ENCODE data around the gene TSHR. TPM values are rescaled to one million over a fixed set of nuclear protein-coding genes. Genes with fewer than 3 reads are reported as not detected.

The TSHR gene
- total RNA-seq, 3 donors from 2014 or later: 0.60 TPM; not detected in 2

DNA sequence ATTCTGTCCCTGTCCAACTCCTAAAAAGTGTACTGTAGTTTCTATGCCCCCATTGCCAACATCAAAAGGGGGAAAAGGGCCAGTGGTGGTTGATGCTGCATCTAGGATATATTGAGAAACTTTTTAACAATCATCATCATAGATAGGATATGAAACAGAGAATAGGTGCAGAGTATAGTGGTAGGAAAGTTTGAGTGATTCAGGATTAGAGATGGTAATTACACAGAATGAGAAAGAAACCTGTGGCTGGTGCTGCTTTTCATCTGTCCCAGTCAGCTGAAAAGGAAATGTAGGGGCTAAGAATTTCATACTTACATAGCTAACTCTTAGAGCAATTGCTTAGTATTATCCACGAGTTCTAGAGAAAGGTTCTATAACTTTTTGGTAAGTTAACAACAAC lies 197.8 kb downstream of the TSHR start:
- ATAC-seq (no peak), DNase-seq (no peak)
- Histone ChIP-seq H3K9me3 (no peaks in the 10 kb centered on the region), H3K4me3 (no peak overlapping the region), H3K4me1 (ENCODE audit: low read depth) (no peaks in the 10 kb centered on the region), H3K36me3 (ENCODE audit: low read depth) (no peaks in the 10 kb centered on the region)
- TF ChIP-seq, protein P1, sequence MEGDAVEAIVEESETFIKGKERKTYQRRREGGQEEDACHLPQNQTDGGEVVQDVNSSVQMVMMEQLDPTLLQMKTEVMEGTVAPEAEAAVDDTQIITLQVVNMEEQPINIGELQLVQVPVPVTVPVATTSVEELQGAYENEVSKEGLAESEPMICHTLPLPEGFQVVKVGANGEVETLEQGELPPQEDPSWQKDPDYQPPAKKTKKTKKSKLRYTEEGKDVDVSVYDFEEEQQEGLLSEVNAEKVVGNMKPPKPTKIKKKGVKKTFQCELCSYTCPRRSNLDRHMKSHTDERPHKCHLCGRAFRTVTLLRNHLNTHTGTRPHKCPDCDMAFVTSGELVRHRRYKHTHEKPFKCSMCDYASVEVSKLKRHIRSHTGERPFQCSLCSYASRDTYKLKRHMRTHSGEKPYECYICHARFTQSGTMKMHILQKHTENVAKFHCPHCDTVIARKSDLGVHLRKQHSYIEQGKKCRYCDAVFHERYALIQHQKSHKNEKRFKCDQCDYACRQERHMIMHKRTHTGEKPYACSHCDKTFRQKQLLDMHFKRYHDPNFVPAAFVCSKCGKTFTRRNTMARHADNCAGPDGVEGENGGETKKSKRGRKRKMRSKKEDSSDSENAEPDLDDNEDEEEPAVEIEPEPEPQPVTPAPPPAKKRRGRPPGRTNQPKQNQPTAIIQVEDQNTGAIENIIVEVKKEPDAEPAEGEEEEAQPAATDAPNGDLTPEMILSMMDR (IDR thresholded peaks at IDR 0.05): no peak
- intact Hi-C loops (cut with DNase I, micrococcal nuclease): no loop called here

DNA sequence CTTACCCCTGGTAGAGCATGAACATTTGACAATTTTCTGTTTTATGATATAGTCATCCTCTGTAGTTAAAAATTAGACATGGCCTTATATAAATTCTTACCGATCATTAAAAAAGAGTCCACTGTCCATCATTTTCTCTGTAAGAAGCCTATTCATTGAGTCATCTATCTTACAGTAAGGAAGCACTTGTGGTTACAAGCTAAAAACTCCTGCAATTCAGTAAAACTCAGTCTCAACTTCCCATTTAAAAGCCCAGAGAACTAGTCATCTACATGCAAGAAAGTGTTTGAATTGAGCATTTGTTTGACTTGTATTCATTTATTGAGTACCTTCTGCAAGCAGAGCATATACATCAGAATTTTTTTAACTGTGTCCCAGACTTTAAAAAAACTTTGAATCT lies 202.0 kb downstream of the TSHR start:
- TF ChIP-seq, protein P1 (IDR thresholded peaks at IDR 0.05): no peak
- no peaks in the 10 kb centered on the region for H3K9me3 ChIP-seq
- H3K4me1 ChIP-seq (ENCODE audit: low read depth): no peaks in the 10 kb centered on the region
- H3K36me3 ChIP-seq (ENCODE audit: low read depth): no peaks in the 10 kb centered on the region
- DNase-seq: no peak
- intact Hi-C loops (cut with DNase I, micrococcal nuclease): no loop called here
- H3K4me3 ChIP-seq: no peak overlapping the region
- ATAC-seq: no peak

DNA sequence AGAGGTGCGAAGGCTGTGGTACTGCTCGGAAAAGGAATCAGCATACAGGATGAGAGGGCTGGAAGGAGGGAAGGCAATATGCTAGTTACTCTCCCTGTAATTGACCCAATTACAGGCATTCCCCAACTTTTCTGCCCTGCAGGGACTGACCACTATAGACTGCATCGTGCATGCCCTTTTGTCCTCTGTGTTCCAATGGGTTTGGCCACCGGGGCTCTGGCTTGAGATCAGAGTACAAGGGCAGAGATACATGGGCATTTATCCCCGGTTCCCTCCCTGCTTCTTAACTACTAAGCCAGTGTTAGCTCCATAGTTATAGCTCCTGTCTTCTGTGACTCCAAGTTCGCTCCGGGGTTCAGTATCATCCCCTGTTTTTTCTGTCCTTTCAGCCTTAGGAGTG lies 205.7 kb downstream of the TSHR start:
- no peaks in the 10 kb centered on the region for H3K36me3 ChIP-seq (ENCODE audit: low read depth)
- DNase-seq: no peak
- intact Hi-C loops (cut with DNase I, micrococcal nuclease): loop anchor here (10.0 kb wide), 1 partner anchor 166 kb away; no protein-coding TSS in a partner anchor

DNA sequence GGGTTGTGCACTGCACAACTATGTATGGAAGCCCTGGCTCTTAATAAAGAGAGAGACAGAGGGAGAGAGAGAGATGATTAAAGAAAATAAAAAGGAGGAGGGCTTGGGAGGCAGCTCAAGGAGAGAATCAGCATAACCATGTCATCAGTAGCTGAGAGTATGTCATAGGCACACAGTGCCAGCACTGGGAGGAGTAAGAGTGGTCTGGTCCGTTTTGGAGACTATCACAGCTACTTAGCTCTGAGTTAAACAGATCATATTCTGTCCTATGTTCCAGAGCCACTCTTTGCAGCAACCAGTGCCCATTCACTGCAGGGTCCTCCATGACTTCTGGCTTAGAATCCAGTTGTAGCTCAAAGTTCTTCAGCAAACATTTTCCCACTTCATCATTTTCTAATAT lies 206.3 kb downstream of the TSHR start:
- DNase-seq (no peak), ATAC-seq (no peak)
- TF ChIP-seq, protein P1 (IDR thresholded peaks at IDR 0.05): no peak
- intact Hi-C loops (cut with DNase I, micrococcal nuclease): loop anchor here (10.0 kb wide), 1 partner anchor 167 kb away; no protein-coding TSS in a partner anchor
- no peaks in the 10 kb centered on the region for H3K36me3 ChIP-seq (ENCODE audit: low read depth)
- H3K4me1 ChIP-seq (ENCODE audit: low read depth): no peaks in the 10 kb centered on the region
- H3K4me3 ChIP-seq: no peak overlapping the region
- H3K9me3 ChIP-seq: no peaks in the 10 kb centered on the region

More for the DNA sequence above, 205.7 kb downstream of the TSHR start:
- ATAC-seq: no peak
- Histone ChIP-seq H3K4me1 (ENCODE audit: low read depth) (no peaks in the 10 kb centered on the region), H3K9me3 (no peaks in the 10 kb centered on the region), H3K4me3 (no peak overlapping the region)
- TF ChIP-seq, protein P1 (IDR thresholded peaks at IDR 0.05): no peak

DNA sequence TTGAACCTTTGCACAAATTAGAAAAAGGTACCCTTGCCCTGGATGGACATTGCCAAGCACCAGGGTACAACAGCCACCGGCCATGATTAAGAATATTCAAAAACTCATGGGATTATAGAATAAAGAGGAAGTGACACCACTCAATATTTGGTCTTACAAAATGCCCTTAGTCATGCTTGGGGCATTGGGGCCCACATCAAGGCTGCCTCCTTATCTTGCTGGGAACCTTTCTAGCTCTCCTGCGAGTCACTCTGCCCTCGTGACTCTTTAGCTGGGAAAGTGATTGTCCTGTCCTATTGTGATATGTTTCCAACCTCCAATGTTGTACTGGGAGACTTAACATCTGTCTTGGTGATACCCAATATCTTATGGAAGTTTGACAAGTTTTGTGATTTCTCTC lies 207.5 kb downstream of the TSHR start:
- no peak for ATAC-seq
- intact Hi-C loops (cut with DNase I, micrococcal nuclease): loop anchor here (10.0 kb wide), 1 partner anchor 168 kb away; no protein-coding TSS in a partner anchor
- no peaks in the 10 kb centered on the region for H3K9me3 ChIP-seq

More for the DNA sequence above, 207.5 kb downstream of the TSHR start:
- Histone ChIP-seq H3K4me1 (ENCODE audit: low read depth) (no peaks in the 10 kb centered on the region), H3K4me3 (no peak overlapping the region), H3K36me3 (ENCODE audit: low read depth) (no peaks in the 10 kb centered on the region)
- no peak for DNase-seq
- TF ChIP-seq, protein P1 (IDR thresholded peaks at IDR 0.05): no peak

All from mucosa of descending colon (tissue), 3 donors.